ENCODE results near the gene EFCAB11.

GRCh38 chr14:89992273-89992672 is 37.7 kb upstream of the EFCAB11 start:
- no peak for TF ChIP-seq CTCF (IDR thresholded peaks at IDR 0.05; ENCODE audit: low read depth, low read length)
- TF ChIP-seq MAX (IDR thresholded peaks at IDR 0.05; ENCODE audit: low read depth, low read length): no peak
- no peak for TF ChIP-seq POLR2A (IDR thresholded peaks at IDR 0.05; ENCODE audit: extremely low read depth, insufficient read length)
- no peak for TF ChIP-seq MYC (IDR thresholded peaks at IDR 0.05; ENCODE audit: low read depth, low read length)
